Tibial nerve (tissue), 3 donors: ENCODE data around the gene CIB2.

Experiments used
- CTCF ChIP-seq, 5 experiments: fragments of 200-600 bp in 3 of 5; fragments of 450-650 bp in 2 of 5; sonication (generic) in 3 of 5; IDR thresholded peaks; one replicate each; pipeline ENCODE4 v1.5.1; 2016 to 2019; ENCODE audit warnings: antibody characterized with exemption in 5 of 5, mild to moderate bottlenecking in 3 of 5, moderate library complexity in 2 of 5
- POLR2A ChIP-seq, 2 donors: fragments of 450-650 bp; IDR thresholded peaks; one replicate each; pipeline ENCODE4 v1.6.1; 2017; ENCODE audit warnings: antibody characterized with exemption in 2 of 2, mild to moderate bottlenecking in 2 of 2, moderate library complexity in 2 of 2

- TF ChIP-seq POLR2A (IDR thresholded peaks at IDR 0.05), result no peak
- TF ChIP-seq CTCF (IDR thresholded peaks at IDR 0.05), result no peak
Observed at GRCh38 chr15:78168608-78169007, 37.4 kb upstream of the CIB2 start.
